G401.6 (cell line): Measurements from ENCODE around the gene CCDC70.

Experiments
- FAIRE-seq: peaks from 2 replicates; lab custom pipeline; 2012; peaks lifted over from hg19 to GRCh38; lab: Jason Lieb, UNC

CCDC70 gene

GRCh38 chr13:51831519-51831918, 30.2 kb upstream of the CCDC70 start:
- no peak for FAIRE-seq

- no peak for FAIRE-seq
Observed at GRCh38 chr13:51832471-51833152, 29.2 kb upstream of the CCDC70 start.

DNA sequence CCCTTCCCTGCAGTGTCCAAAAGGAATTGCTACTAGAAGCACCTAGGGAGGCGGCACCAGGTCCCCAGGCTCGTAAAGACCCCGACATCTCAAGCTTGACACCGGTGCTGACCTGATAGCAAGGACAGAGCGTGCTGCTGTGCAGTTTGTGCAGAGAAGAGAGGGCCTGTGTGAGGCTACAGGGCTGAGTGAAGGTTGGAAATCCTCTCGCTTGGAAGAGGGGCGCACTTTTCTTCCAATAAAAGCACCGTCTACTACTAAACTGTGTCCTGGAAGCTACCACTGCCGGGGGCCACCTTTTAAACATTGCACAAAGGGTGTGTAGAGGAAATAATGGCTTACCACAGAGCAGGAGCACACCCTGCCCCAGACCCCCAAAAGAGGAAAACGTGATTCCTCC, 27.8 kb upstream of the CCDC70 start:
- no peak for FAIRE-seq

GRCh38 chr13:51834581-51835171, 27.1 kb upstream of the CCDC70 start:
- no peak for FAIRE-seq

- no peak for FAIRE-seq
Observed at GRCh38 chr13:51837016-51837415, 24.8 kb upstream of the CCDC70 start.

- no peak for FAIRE-seq
Observed at GRCh38 chr13:51838240-51838846, 23.4 kb upstream of the CCDC70 start.

GRCh38 chr13:51839711-51840540, 21.8 kb upstream of the CCDC70 start:
- no peak for FAIRE-seq

DNA sequence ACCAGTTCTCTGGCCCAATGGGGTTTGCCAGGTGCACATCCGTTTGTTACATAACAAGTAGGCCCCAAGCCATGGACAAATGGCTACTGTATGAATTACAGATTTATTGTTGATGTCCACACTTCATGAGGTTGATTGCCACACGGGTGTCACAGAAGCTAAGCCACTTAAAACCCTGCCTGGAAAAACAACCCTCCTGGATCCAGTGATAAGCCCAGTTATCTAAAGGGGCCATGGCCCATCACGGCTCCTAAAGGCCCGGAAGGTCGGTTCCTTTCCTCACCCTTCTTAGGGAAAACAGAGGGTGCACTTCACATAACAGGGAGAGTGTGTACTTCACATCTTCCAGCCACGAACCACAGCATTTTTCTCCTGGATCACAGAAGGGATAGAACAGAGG, 20.9 kb upstream of the CCDC70 start:
- FAIRE-seq: no peak

- no peak for FAIRE-seq
Observed at GRCh38 chr13:51841732-51842131, 20.0 kb upstream of the CCDC70 start.

DNA sequence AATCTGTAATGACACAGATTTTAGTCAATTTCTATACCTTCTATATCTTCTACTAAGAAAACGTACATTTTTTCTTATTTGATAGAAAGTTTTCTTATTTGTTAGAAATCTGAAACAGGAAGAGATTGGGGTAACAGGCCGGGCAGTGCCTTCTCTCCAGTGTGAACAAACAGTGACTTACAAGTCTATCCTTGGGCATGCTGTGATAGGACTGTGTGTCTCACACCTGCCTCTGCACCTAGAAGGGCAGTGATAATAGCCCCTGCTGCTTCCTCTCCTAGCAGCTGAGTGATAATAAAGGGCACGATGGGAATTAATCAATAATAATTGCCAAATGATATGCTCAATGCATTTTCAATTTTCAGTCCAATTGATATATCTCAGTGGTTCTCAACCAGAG, 18.2 kb upstream of the CCDC70 start:
- no peak for FAIRE-seq

- no peak for FAIRE-seq
Observed at GRCh38 chr13:51844862-51845573, 16.8 kb upstream of the CCDC70 start, which contains the start of gene TMEM272. Gene TMEM272, minus strand, starts transcription at chr13:51845177. Its CDS starts 6,647 bp downstream, at chr13:51838530.

GRCh38 chr13:51845574-51846318, 16.0 kb upstream of the CCDC70 start:
- no peak for FAIRE-seq

GRCh38 chr13:51846756-51847155, 15.0 kb upstream of the CCDC70 start:
- FAIRE-seq: no peak

GRCh38 chr13:51848674-51849073, 13.1 kb upstream of the CCDC70 start:
- FAIRE-seq: no peak

- no peak for FAIRE-seq
Observed at GRCh38 chr13:51849145-51850101, 12.3 kb upstream of the CCDC70 start.

DNA sequence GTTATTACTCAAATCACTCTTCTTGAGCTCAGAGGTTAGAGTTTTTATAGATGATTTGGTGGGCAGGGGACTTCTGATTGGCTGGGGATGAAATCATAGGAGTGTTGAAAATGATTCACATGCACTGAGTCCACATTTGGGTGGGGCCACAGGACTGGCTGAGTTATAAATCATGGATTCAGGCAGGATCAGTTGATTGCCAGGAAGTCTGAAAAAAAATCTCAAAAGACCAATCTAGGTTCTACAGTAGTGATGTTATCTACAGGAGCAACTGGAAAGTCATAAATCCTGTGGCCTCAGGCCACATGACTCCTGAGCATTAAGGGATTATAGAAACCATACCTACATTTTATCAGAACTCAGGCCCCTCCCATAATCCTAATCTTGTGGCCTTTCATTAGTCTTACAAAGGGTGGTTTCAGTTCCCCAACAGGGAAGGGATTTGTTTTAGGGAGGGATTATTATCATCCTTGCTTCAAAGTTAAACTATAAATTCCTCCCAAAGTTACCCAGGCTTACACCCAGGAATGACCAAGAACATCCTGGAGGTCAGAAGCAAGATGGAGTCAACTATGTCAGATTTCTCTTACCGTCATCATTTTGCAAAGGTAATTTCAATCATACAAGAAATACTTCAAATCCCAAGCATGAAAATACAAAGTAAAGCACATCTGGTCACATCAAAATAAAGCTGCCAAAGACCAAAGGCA, 5.6 kb upstream of the CCDC70 start:
- FAIRE-seq: no peak

DNA sequence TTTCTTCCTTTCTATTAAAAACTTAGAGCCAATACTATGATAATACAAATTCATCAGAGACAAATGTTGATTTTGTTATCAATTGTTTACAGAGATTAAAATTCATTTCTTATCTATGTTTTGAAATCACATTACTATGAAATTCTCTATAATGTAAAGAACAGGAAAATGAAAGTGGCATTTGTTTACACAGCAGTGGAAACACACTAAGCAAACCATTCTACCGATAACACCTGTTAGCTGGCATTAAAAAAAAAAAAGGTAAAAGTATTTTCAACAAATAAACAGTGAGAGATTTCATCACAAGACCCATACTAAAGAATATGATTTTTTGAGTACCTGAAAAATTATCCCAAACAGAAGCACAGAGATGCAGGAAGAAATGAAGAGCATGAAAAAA, 4.8 kb upstream of the CCDC70 start:
- no peak for FAIRE-seq

DNA sequence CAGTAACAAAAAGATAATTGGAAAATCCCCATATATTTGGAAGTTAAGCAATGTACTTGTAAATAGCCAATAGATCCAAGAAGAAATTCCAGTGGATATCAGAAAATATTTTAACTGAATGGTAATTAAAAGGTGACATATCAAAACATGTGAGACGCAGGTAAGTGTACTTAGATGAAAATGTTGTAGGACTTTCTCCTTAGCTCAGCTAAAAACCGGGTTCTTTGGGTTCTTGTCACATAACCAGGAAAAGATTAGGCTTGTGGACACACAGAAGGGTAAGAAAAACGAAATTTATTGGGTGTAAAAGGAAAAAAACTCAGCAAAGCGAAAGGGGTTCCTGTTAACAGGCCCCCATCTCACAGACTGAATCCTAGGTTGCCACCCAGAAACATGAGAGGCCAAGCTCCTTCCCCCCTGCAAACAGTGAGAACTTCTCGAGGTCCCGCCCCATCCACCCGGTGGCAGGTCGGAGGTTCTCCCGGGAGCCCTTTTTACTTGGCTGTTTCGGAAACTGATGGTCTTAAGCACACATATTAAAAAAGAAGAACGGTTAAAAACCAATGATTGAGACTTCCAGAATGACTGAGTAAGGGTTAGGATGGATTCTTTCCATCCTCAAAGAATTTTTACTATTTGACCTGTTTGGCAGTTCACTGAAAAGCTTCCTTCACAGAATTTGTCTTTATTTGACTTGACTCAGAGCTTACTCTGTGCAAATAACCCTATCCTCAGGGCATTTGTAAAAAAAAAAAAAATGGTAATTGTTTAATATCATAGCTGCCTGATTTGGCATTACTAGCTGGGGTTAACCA, 3.1 kb upstream of the CCDC70 start:
- no peak for FAIRE-seq

DNA sequence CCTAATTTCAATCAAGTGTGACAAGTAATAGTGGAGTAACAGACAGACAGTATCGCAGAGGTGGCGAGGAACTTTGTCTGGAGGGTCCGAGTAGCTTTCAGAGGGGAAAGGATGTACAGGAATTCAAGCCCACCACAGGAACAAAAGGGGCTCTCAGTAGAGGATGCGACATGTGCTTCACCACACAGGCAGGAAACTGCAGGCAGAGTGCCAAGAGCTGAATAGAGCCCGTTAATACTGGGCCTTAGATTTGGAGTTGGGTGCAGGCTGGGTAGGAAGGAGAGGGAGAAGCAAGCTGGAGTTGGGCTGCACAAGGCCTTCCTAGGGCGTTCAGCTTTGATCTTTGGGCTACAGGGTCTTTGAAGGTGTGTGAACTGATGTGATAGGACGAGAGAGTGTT, 1.2 kb downstream of the CCDC70 start:
- FAIRE-seq: no peak
